Measurements from ENCODE around the gene DNASE1L3.
A peak's percentile ranks its signal among the peaks of the same experiment; 100 is the strongest.

DNASE1L3 gene

GRCh38 chr3:58198804-58199203, 12.0 kb downstream of the DNASE1L3 start:
- DNase-seq: no peak

GRCh38 chr3:58198362-58198761, 12.4 kb downstream of the DNASE1L3 start:
- DNase-seq: no peak

GRCh38 chr3:58197588-58197987, 13.2 kb downstream of the DNASE1L3 start:
- DNase-seq: no peak

- DNase-seq: no peak
These were observed 16.9 kb downstream of the DNASE1L3 start for GRCh38 chr3:58193682-58194407.

GRCh38 chr3:58192069-58192468, 18.7 kb downstream of the DNASE1L3 start:
- no peak for DNase-seq

GRCh38 chr3:58191361-58191991, 19.3 kb downstream of the DNASE1L3 start:
- no peak for DNase-seq

GRCh38 chr3:58190882-58191281, 19.9 kb downstream of the DNASE1L3 start:
- no peak for DNase-seq

- DNase-seq: no peak
These were observed 20.5 kb downstream of the DNASE1L3 start for GRCh38 chr3:58190291-58190690.

- no peak for DNase-seq
These were observed 21.1 kb downstream of the DNASE1L3 start for GRCh38 chr3:58189691-58190090.

GRCh38 chr3:58188921-58189451, 21.8 kb downstream of the DNASE1L3 start:
- DNase-seq: no peak

GRCh38 chr3:58188173-58188564, 22.6 kb downstream of the DNASE1L3 start:
- DNase-seq: no peak

GRCh38 chr3:58184982-58185360, 25.8 kb downstream of the DNASE1L3 start:
- DNase-seq: no peak

GRCh38 chr3:58184309-58184981, 26.3 kb downstream of the DNASE1L3 start:
- no peak for DNase-seq

- DNase-seq: no peak
These were observed 26.9 kb downstream of the DNASE1L3 start for GRCh38 chr3:58183891-58184290.

GRCh38 chr3:58183221-58183620, 27.6 kb downstream of the DNASE1L3 start:
- no peak for DNase-seq

- no peak for DNase-seq
These were observed 29.7 kb downstream of the DNASE1L3 start for GRCh38 chr3:58180940-58181587.

GRCh38 chr3:58180099-58180880, 30.5 kb downstream of the DNASE1L3 start:
- no peak for DNase-seq

GRCh38 chr3:58179235-58180098, 31.3 kb downstream of the DNASE1L3 start:
- no peak for DNase-seq

- DNase-seq: no peak
These were observed 32.1 kb downstream of the DNASE1L3 start for GRCh38 chr3:58178528-58179234.

GRCh38 chr3:58177747-58178527, 32.8 kb downstream of the DNASE1L3 start:
- DNase-seq: peak; percentile 93
